Ishikawa (cell line): Measurements from ENCODE around the gene SPRR3.

Source experiments
- CEBPB ChIP-seq: IDR thresholded peaks from 2 replicates; pipeline ENCODE4 v1.6.1; 2012
- CREB1 ChIP-seq: IDR thresholded peaks from 2 replicates; pipeline ENCODE4 v1.6.1; 2012; ENCODE audit warnings: low read depth
- EGR1 ChIP-seq: IDR thresholded peaks from 2 replicates; pipeline ENCODE4 v1.6.1; 2012
- EP300 ChIP-seq: IDR thresholded peaks from 2 replicates; pipeline ENCODE4 v1.6.1; 2012; ENCODE audit warnings: borderline replicate concordance
- FOXM1 ChIP-seq: IDR thresholded peaks from 2 replicates; pipeline ENCODE4 v1.6.1; 2012; ENCODE audit warnings: low read depth, borderline replicate concordance
- NFIC ChIP-seq: IDR thresholded peaks from 2 replicates; pipeline ENCODE4 v1.6.1; 2012
- RAD21 ChIP-seq: IDR thresholded peaks from 2 replicates; pipeline ENCODE4 v1.6.1; 2012; ENCODE audit warnings: low read depth
- TAF1 ChIP-seq: IDR thresholded peaks from 2 replicates; pipeline ENCODE4 v1.6.1; 2012; ENCODE audit warnings: low read depth, mild to moderate bottlenecking
- TCF12 ChIP-seq: IDR thresholded peaks from 2 replicates; pipeline ENCODE4 v1.6.1; 2012; ENCODE audit warnings: low read depth
- TEAD4 ChIP-seq: IDR thresholded peaks from 2 replicates; pipeline ENCODE4 v1.6.1; 2012
- YY1 ChIP-seq: IDR thresholded peaks from 2 replicates; pipeline ENCODE4 v1.6.1; 2012; ENCODE audit warnings: low read depth
- ZBTB7A ChIP-seq: IDR thresholded peaks from 2 replicates; pipeline ENCODE4 v1.6.1; 2012; ENCODE audit warnings: low read depth
- TF ChIP-seq, protein P1 (sequence below): IDR thresholded peaks from 2 replicates; pipeline ENCODE4 v1.6.1; 2012
- TF ChIP-seq, protein P2 (sequence below): IDR thresholded peaks from 2 replicates; pipeline ENCODE4 v1.6.1; 2012
- TF ChIP-seq, protein P3 (sequence below): IDR thresholded peaks from 2 replicates; pipeline ENCODE4 v1.6.1; 2012; ENCODE audit warnings: low read depth, mild to moderate bottlenecking

The SPRR3 gene

DNA sequence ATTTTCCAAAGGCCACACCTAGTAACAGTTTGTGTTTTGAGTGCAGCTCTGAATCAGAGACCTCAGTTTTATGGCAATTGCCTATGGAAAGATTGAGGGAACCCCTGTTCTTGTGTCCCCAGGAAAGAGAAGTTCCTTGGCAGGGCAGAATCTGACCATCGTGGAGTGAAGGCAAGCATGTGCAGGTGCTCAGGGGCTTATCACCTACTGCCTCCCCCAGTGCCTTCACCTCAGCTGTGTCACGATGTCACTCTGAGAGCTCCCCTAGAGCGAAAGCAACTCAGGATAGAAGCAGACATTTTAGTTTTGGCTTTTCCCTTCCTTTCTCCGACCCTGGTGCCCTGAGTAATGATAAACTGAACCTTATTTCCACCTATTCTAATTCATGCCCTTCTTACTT, 19.5 kb upstream of the SPRR3 start:
- no peak for TF ChIP-seq RAD21
- no peak for TF ChIP-seq EP300
- no peak for TF ChIP-seq FOXM1
- TF ChIP-seq, protein P1, sequence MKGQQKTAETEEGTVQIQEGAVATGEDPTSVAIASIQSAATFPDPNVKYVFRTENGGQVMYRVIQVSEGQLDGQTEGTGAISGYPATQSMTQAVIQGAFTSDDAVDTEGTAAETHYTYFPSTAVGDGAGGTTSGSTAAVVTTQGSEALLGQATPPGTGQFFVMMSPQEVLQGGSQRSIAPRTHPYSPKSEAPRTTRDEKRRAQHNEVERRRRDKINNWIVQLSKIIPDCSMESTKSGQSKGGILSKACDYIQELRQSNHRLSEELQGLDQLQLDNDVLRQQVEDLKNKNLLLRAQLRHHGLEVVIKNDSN: no peak
- no peak for TF ChIP-seq CREB1
- no peak for TF ChIP-seq TAF1
- TF ChIP-seq, protein P2, sequence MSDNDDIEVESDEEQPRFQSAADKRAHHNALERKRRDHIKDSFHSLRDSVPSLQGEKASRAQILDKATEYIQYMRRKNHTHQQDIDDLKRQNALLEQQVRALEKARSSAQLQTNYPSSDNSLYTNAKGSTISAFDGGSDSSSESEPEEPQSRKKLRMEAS: no peak
- TF ChIP-seq ZBTB7A: no peak
- no peak for TF ChIP-seq TCF12
- TF ChIP-seq YY1: no peak
- TF ChIP-seq, protein P3, sequence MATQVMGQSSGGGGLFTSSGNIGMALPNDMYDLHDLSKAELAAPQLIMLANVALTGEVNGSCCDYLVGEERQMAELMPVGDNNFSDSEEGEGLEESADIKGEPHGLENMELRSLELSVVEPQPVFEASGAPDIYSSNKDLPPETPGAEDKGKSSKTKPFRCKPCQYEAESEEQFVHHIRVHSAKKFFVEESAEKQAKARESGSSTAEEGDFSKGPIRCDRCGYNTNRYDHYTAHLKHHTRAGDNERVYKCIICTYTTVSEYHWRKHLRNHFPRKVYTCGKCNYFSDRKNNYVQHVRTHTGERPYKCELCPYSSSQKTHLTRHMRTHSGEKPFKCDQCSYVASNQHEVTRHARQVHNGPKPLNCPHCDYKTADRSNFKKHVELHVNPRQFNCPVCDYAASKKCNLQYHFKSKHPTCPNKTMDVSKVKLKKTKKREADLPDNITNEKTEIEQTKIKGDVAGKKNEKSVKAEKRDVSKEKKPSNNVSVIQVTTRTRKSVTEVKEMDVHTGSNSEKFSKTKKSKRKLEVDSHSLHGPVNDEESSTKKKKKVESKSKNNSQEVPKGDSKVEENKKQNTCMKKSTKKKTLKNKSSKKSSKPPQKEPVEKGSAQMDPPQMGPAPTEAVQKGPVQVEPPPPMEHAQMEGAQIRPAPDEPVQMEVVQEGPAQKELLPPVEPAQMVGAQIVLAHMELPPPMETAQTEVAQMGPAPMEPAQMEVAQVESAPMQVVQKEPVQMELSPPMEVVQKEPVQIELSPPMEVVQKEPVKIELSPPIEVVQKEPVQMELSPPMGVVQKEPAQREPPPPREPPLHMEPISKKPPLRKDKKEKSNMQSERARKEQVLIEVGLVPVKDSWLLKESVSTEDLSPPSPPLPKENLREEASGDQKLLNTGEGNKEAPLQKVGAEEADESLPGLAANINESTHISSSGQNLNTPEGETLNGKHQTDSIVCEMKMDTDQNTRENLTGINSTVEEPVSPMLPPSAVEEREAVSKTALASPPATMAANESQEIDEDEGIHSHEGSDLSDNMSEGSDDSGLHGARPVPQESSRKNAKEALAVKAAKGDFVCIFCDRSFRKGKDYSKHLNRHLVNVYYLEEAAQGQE: no peak
- no peak for TF ChIP-seq EGR1
- TF ChIP-seq CEBPB: no peak

DNA sequence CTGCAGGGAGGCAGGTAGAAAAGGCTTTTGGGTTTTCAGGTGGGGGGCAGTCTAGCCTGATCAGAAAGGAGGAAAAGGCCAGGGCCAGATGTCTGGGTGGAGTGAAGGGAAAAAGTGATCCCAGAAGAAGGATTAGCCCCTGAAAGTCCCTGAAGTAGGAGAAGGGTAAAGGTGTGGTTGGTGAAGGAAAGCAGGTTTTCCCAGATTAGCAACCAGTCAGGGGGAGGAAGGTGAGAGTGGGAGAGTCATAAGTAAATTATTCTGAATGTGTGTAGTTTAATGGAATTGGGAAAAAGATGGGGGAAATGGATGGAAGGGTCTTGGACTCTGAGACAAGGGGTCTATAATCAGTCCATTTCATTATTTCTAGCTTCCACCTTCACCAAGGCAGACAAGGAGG, 18.3 kb upstream of the SPRR3 start:
- TF ChIP-seq TAF1 (no peak), RAD21 (no peak), CREB1 (no peak), TCF12 (no peak), EP300 (no peak), NFIC (no peak), CEBPB (no peak), TEAD4 (no peak), FOXM1 (no peak), ZBTB7A (no peak), YY1 (no peak)
- TF ChIP-seq, protein P3: no peak
- TF ChIP-seq, protein P2: no peak

DNA sequence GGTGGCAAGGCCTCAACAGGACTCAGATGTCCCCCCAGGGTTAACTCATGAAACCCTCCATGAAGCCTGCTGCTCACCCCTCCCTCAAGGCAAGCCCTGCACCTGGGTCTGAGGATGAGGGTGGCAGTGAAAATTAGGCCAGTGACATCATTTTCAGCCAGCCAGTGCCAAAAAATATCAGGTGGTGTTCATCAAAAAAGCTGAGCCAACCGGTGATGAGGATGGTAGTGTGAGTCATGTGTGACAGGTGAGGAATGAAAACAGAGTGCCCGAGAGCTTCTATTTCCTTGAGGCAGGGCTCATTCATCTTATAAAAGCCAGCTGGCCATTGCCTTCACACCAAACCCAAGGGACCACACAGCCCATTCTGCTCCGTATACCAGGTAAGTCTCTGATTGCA, 17.8 kb upstream of the SPRR3 start, which contains the start of gene SPRR1A:
SPRR1A (plus strand) TSS at position 339 of the 400 bp plus-strand sequence. CDS start 1,150 bp downstream, outside the sequence.
- TF ChIP-seq ZBTB7A: no peak
- TF ChIP-seq FOXM1: no peak
- no peak for TF ChIP-seq TCF12
- TF ChIP-seq, protein P1: no peak
- no peak for TF ChIP-seq EGR1
- no peak for TF ChIP-seq TAF1
- TF ChIP-seq TEAD4: no peak
- TF ChIP-seq YY1: no peak
- no peak for TF ChIP-seq EP300
- TF ChIP-seq CREB1: no peak
- TF ChIP-seq, protein P2: no peak

DNA sequence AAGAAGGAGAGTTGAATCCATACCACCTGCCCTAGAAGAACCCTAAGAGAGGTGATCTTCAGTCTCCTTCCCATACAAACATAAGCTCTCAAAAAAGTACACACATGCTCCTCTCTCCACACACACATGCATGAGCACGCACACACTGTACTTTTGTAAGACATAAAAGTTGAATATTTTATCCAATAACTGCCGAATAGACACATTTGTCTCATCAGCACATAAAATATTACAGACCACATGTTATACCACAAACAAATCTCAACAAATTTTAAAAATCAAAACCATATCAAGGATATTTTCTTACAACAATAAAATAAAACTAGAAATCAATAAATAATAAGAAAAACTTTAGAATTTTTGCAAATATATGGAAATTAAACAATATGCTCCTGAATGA, 15.0 kb upstream of the SPRR3 start:
- no peak for TF ChIP-seq EP300
- no peak for TF ChIP-seq CREB1
- TF ChIP-seq RAD21: no peak
- TF ChIP-seq TEAD4: no peak

DNA sequence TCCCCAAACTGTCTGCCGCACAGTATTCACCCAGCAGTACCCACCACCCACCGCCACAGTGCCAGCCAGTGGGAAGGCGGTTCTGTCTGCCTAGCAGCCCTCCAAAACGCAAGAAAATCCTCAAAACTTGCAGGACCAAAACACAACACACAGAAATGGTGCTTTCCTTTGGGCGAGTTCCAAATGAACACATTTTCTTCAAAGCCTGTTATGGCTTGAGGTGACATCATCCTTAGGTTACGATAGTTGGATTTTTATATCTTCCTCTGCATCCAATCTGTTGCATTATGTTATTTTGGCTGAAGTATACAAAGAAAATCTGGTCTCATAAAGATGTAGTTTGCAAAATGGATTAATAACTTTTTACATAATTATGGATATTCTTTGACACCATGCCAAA, 8.4 kb upstream of the SPRR3 start:
- TF ChIP-seq TAF1 (no peak), YY1 (no peak), CEBPB (no peak), ZBTB7A (no peak), EP300 (no peak), TEAD4 (no peak), EGR1 (no peak), TCF12 (no peak), CREB1 (no peak), NFIC (no peak), FOXM1 (no peak), RAD21 (no peak)
- TF ChIP-seq, protein P2: no peak
- TF ChIP-seq, protein P1: no peak
- TF ChIP-seq, protein P3: no peak
